ENCODE measurements around the gene QPCTL.

QPCTL gene

GRCh38 chr19:45711851-45712698, 19.6 kb downstream of the QPCTL start:
- Histone ChIP-seq H3K9me3 (ENCODE audit: severe bottlenecking) (no peaks in the 10 kb centered on the region), H3K36me3 (ENCODE audit: low read depth) (peaks cover 27% of the 10 kb centered on the region), H3K4me1 (ENCODE audit: insufficient read depth, poor library complexity, severe bottlenecking) (no peaks in the 10 kb centered on the region), H3K27me3 (ENCODE audit: insufficient read depth, poor library complexity, severe bottlenecking) (no peaks in the 10 kb centered on the region), H3K4me3 (ENCODE audit: severe bottlenecking) (no peak overlapping the region), H3K27ac (ENCODE audit: poor library complexity, severe bottlenecking) (no peak overlapping the region)
- no peak for DNase-seq (ENCODE audit: low spot score)
- TF ChIP-seq CTCF (IDR thresholded peaks at IDR 0.05; ENCODE audit: poor library complexity, severe bottlenecking): no peak
- no peak for ATAC-seq (ENCODE audit: low read depth)

GRCh38 chr19:45712699-45713067, 20.2 kb downstream of the QPCTL start:
- H3K4me1 ChIP-seq (ENCODE audit: insufficient read depth, poor library complexity, severe bottlenecking): no peaks in the 10 kb centered on the region
- H3K9me3 ChIP-seq (ENCODE audit: severe bottlenecking): no peaks in the 10 kb centered on the region
- H3K4me3 ChIP-seq (ENCODE audit: severe bottlenecking): no peak overlapping the region
- DNase-seq (ENCODE audit: low spot score): no peak
- H3K36me3 ChIP-seq (ENCODE audit: low read depth): peaks cover 27% of the 10 kb centered on the region
- no peak overlapping the region for H3K27ac ChIP-seq (ENCODE audit: poor library complexity, severe bottlenecking)
- no peaks in the 10 kb centered on the region for H3K27me3 ChIP-seq (ENCODE audit: insufficient read depth, poor library complexity, severe bottlenecking)
- ATAC-seq (ENCODE audit: low read depth): no peak
- no peak for TF ChIP-seq CTCF (IDR thresholded peaks at IDR 0.05; ENCODE audit: poor library complexity, severe bottlenecking)

GRCh38 chr19:45713141-45713540, 20.7 kb downstream of the QPCTL start:
- DNase-seq (ENCODE audit: low spot score) (no peak), ATAC-seq (ENCODE audit: low read depth) (no peak)
- peaks cover 26% of the 10 kb centered on the region for H3K36me3 ChIP-seq (ENCODE audit: low read depth)
- no peak for TF ChIP-seq CTCF (IDR thresholded peaks at IDR 0.05; ENCODE audit: poor library complexity, severe bottlenecking)
- no peaks in the 10 kb centered on the region for H3K27me3 ChIP-seq (ENCODE audit: insufficient read depth, poor library complexity, severe bottlenecking)
- no peak overlapping the region for H3K4me3 ChIP-seq (ENCODE audit: severe bottlenecking)
- H3K27ac ChIP-seq (ENCODE audit: poor library complexity, severe bottlenecking): no peak overlapping the region
- peaks cover 3% of the 10 kb centered on the region for H3K4me1 ChIP-seq (ENCODE audit: insufficient read depth, poor library complexity, severe bottlenecking)
- H3K9me3 ChIP-seq (ENCODE audit: severe bottlenecking): no peaks in the 10 kb centered on the region

GRCh38 chr19:45715139-45715538, 22.7 kb downstream of the QPCTL start:
- Histone ChIP-seq H3K27ac (ENCODE audit: poor library complexity, severe bottlenecking) (no peak overlapping the region), H3K27me3 (ENCODE audit: insufficient read depth, poor library complexity, severe bottlenecking) (no peaks in the 10 kb centered on the region), H3K9me3 (ENCODE audit: severe bottlenecking) (no peaks in the 10 kb centered on the region), H3K36me3 (ENCODE audit: low read depth) (peaks cover 33% of the 10 kb centered on the region), H3K4me3 (ENCODE audit: severe bottlenecking) (no peak overlapping the region), H3K4me1 (ENCODE audit: insufficient read depth, poor library complexity, severe bottlenecking) (peaks cover 3% of the 10 kb centered on the region)
- TF ChIP-seq CTCF (IDR thresholded peaks at IDR 0.05; ENCODE audit: poor library complexity, severe bottlenecking): no peak
- ATAC-seq (ENCODE audit: low read depth) (no peak), DNase-seq (ENCODE audit: low spot score) (no peak)
